Lung (tissue), 12 donors: ENCODE measurements around the gene ABHD10. TPM values are rescaled to one million over a fixed set of nuclear protein-coding genes. Genes with fewer than 3 reads are reported as not detected.

Experiments
- ATAC-seq: fragments of 200-7000 bp; cut with Tn5 transposase; one replicate; pipeline ENCODE4 v1.9.1; 2020; ENCODE audit warnings: moderate number of reproducible peaks; ENCODE audit not compliant: insufficient read depth, low FRiP score
- DNase-seq, 3 donors: peaks; one replicate each; pipeline ENCODE4 v3.0.0-alpha.2; 2013 to 2017
- H3K27ac ChIP-seq, 2 donors: one replicate each; pipeline ENCODE4 v1.5.1; 2013; ENCODE audit warnings: mild to moderate bottlenecking in 2 of 2, moderate library complexity in 2 of 2, control low read depth in 1 of 2, inconsistent platforms in 1 of 2, low read depth in 1 of 2, low read length in 1 of 2
- H3K27me3 ChIP-seq, 3 donors: one replicate each; pipeline ENCODE4 v1.5.1; 2013; ENCODE audit warnings: low read length in 2 of 3; ENCODE audit not compliant: control insufficient read depth in 3 of 3, insufficient read depth in 3 of 3
- H3K36me3 ChIP-seq, 4 donors: one replicate each; pipeline ENCODE4 v1.5.1; 2013; ENCODE audit warnings: low read length in 4 of 4, mild to moderate bottlenecking in 1 of 4, moderate library complexity in 1 of 4; ENCODE audit not compliant: control insufficient read depth in 4 of 4, insufficient read depth in 4 of 4
- H3K4me1 ChIP-seq, 5 donors: one replicate each; pipeline ENCODE4 v1.5.1; 2013; ENCODE audit warnings: low read length in 5 of 5, mild to moderate bottlenecking in 2 of 5, moderate library complexity in 1 of 5; ENCODE audit not compliant: control insufficient read depth in 5 of 5, insufficient read depth in 5 of 5
- H3K4me3 ChIP-seq: one replicate; pipeline ENCODE4 v1.5.1; 2013; ENCODE audit warnings: mild to moderate bottlenecking, control low read depth, moderate library complexity
- H3K9ac ChIP-seq, 2 donors: one replicate each; pipeline ENCODE4 v1.5.1; 2013; ENCODE audit warnings: low read length in 2 of 2, control low read depth in 1 of 2; ENCODE audit not compliant: insufficient read depth in 1 of 2
- H3K9me3 ChIP-seq, 4 donors: one replicate each; pipeline ENCODE4 v1.5.1; 2013; ENCODE audit warnings: low read length in 3 of 4, mild to moderate bottlenecking in 1 of 4, moderate library complexity in 1 of 4; ENCODE audit not compliant: control insufficient read depth in 4 of 4, insufficient read depth in 3 of 4
- CTCF ChIP-seq: IDR thresholded peaks from 2 replicates; pipeline ENCODE4 v1.5.1; 2012; ENCODE audit warnings: mild to moderate bottlenecking; ENCODE audit errors: control extremely low read depth, extremely low read depth
- WGBS, 2 donors: extraction: QIAGEN DNeasy Blood & Tissue Kit; methylation state at CpG; one replicate each; pipeline ENCODE4 v1.1.7; 2013; 5-methylcytosine and 5-hydroxymethylcytosine counted together
- polyA plus RNA-seq, 2 donors: library from polyadenylated mRNA; stranded (reverse); fragments of 200-250 nt; gene quantifications; one replicate each; pipeline ENCODE4 v1.2.1, GENCODE V29; 2013
- total RNA-seq, 2 donors: library from RNA; depleted of rRNA in 1 of 2; stranded (reverse); fragments of >200 nt in 1 of 2; gene quantifications; one replicate each; pipeline ENCODE4 v1.2.1, GENCODE V29; 2014 to 2021
- donor health status: control.
- donor health status: control.
- donor health status: Bipolar disorder and iron deficiency.
- donor health status: healthy.
- donor health status: DM: yes; HTN: yes; CAD: no.

ABHD10 gene
- total and polyA plus RNA-seq, 4 donors, result 10.6 to 52.1 (median 23.0) TPM

GRCh38 chr3:112002096-112002971 is 23.5 kb downstream of the ABHD10 start:
- Histone ChIP-seq H3K9me3 (no peaks in the 10 kb centered on the region), H3K4me1 (peaks cover 0 to 53% (median 9%) of the 10 kb centered on the region in 5 donors), H3K27me3 (no peaks in the 10 kb centered on the region), H3K36me3 (no peaks in the 10 kb centered on the region), H3K27ac (no peak overlapping the region), H3K9ac (no peak overlapping the region), H3K4me3 (no peak overlapping the region)
- DNase-seq (no peak), ATAC-seq (no peak)
- TF ChIP-seq CTCF, result no peak
- WGBS, 2 donors, result 74 to 81% methylated on average over 8 of the region's 8 CpGs

DNA sequence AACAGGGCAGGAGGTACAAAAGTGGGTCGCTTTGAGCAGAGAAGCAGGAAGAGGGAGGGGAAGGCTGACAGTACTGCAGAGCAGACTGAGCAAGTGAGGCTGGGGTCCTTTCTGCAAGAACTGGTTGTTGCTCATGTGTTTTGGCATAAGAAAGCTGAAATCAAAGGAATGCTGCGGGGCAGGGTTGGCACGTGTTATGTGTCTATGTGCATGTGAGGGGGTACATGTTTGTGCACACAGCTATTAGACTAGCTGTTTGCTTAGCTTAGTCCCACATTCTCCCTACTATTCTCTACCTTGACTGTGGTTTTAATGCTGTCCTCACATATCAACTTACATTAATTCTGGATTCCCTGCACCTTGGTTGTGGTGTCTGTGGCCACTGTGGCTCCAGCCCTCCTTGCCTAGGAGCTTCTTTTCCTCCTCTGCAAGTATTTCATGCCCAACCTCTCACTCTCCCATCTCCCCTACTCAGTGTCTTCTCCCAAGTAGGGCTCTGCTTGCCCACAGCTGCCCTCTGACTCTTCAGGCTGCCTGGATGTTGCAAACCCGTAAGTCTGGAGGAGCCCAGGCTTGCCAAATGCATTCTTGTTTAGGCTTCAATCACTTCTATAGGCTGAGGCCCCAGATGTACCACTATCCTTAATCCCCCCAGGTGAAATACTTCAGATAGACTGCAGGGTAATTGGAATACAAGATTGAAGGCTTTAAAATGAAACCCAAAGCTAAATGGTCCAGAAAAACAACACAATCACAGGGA is 24.7 kb downstream of the ABHD10 start:
- Histone ChIP-seq H3K4me3 (no peak overlapping the region), H3K36me3 (no peaks in the 10 kb centered on the region), H3K9ac (no peak overlapping the region), H3K27ac (no peak overlapping the region), H3K4me1 (peaks cover 0 to 63% (median 13%) of the 10 kb centered on the region in 5 donors), H3K27me3 (no peaks in the 10 kb centered on the region), H3K9me3 (no peaks in the 10 kb centered on the region)
- peak in 2 of 3 donors; percentile 40 to 66 for DNase-seq
- WGBS, 2 donors, result 88 to 90% methylated on average over 4 of the region's 4 CpGs
- no peak for TF ChIP-seq CTCF
- no peak for ATAC-seq

DNA sequence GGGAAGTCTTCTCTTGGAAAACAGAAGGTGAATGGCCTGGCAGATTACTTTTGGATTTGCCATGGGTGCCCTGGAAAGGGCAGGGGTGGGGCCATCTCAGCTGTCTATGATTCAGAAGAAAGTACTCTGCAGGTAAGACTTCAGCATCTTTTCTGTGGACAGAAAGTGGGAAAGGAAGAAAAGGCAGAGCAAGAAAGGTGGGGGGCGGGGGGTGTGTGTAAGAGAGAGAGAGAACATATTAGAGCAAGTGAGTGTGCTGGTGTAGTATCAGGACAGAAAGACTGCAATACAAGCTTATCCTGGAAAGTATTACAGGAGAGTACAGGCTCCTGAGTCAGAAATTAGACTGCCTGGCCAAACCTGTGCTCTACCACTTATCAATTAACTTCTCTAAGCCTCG is 25.4 kb downstream of the ABHD10 start:
- Histone ChIP-seq H3K27ac (no peak overlapping the region), H3K4me1 (peaks cover 0 to 59% (median 15%) of the 10 kb centered on the region in 5 donors), H3K4me3 (no peak overlapping the region), H3K9me3 (no peaks in the 10 kb centered on the region), H3K27me3 (no peaks in the 10 kb centered on the region), H3K9ac (no peak overlapping the region), H3K36me3 (no peaks in the 10 kb centered on the region)
- no peak for DNase-seq
- ATAC-seq, result no peak
- no peak for TF ChIP-seq CTCF
- WGBS, 2 donors, result 86 to 91% methylated on average over 2 of the region's 2 CpGs
